Stimulated activated CD4-positive, alpha-beta T cell treated with anti-CD3 and anti-CD28 coated beads, Interleukin-4, amount 100 ng/mL, for 4 hours (primary cell): ENCODE results near the gene ATF4.
"Not testable (repeated sequence)": the region's sequence is repeated elsewhere in the genome, so short reads cannot be mapped to it uniquely, and the experiment has no call there.

ENCODE experiments used
- DNase-seq, 2 experiments: peaks; one replicate each; pipeline ENCODE4 v3.0.0-alpha.2; 2020

The ATF4 gene

GRCh38 chr22:39512026-39512425 is 8.3 kb upstream of the ATF4 start:
- no peak for DNase-seq

GRCh38 chr22:39513791-39514190 is 6.6 kb upstream of the ATF4 start:
- DNase-seq: no peak

- DNase-seq: peak in 1 of 2 experiments; percentile 47
Observed at GRCh38 chr22:39514373-39514973, 5.9 kb upstream of the ATF4 start.

GRCh38 chr22:39515266-39516050 is 4.9 kb upstream of the ATF4 start:
- no peak for DNase-seq

GRCh38 chr22:39517470-39517869 is 2.9 kb upstream of the ATF4 start:
- DNase-seq: no peak

- DNase-seq: no peak
Observed at GRCh38 chr22:39518144-39518786, 2.1 kb upstream of the ATF4 start.

GRCh38 chr22:39518996-39519680 is 1.2 kb upstream of the ATF4 start:
- no peak for DNase-seq

- peak; percentile 91 to 96 for DNase-seq
Observed at GRCh38 chr22:39519681-39520225, 609 bp upstream of the ATF4 start.

GRCh38 chr22:39521106-39521885 is 934 bp downstream of the ATF4 start:
- DNase-seq: not testable (repeated sequence)

- DNase-seq: not testable (repeated sequence)
Observed at GRCh38 chr22:39522091-39522490, 1.7 kb downstream of the ATF4 start.

- no peak for DNase-seq
Observed at GRCh38 chr22:39522567-39523300, 2.4 kb downstream of the ATF4 start.

GRCh38 chr22:39524089-39524752 is 3.9 kb downstream of the ATF4 start:
- DNase-seq: no peak

- no peak for DNase-seq
Observed at GRCh38 chr22:39524753-39525657, 4.6 kb downstream of the ATF4 start.

- DNase-seq: no peak
Observed at GRCh38 chr22:39525658-39525975, 5.3 kb downstream of the ATF4 start.

GRCh38 chr22:39526736-39527171 is 6.4 kb downstream of the ATF4 start:
- no peak for DNase-seq

- DNase-seq: no peak
Observed at GRCh38 chr22:39527481-39527961, 7.2 kb downstream of the ATF4 start.

- no peak for DNase-seq
Observed at GRCh38 chr22:39528080-39528661, 7.8 kb downstream of the ATF4 start.

GRCh38 chr22:39528681-39529486 is 8.5 kb downstream of the ATF4 start:
- DNase-seq: peak; percentile 85

- DNase-seq: no peak
Observed at GRCh38 chr22:39529487-39529851, 9.1 kb downstream of the ATF4 start.
